Mesenchymal stem cell (in vitro differentiated cells and primary cell): ENCODE results near the gene RPS18.

Experiments
- DNase-seq: peaks from one replicate; pipeline ENCODE4 v3.0.0-alpha.2; 2013
- H2AFZ ChIP-seq: one replicate; pipeline ENCODE4 v1.6.1; 2013; ENCODE audit warnings: low read depth, mild to moderate bottlenecking, control low read depth, inconsistent platforms, low read length, moderate library complexity
- H2AK5ac ChIP-seq: 2 replicates; pipeline ENCODE4 v1.6.1; 2013; ENCODE audit warnings: low read length, moderate library complexity, mild to moderate bottlenecking, inconsistent platforms; ENCODE audit not compliant: severe bottlenecking
- H2BK120ac ChIP-seq: one replicate; pipeline ENCODE4 v1.6.1; 2013; ENCODE audit warnings: low read depth, mild to moderate bottlenecking, inconsistent platforms, low read length, moderate library complexity
- H2BK12ac ChIP-seq, 2 experiments: one replicate each; pipeline ENCODE4 v1.6.1; 2013; ENCODE audit warnings: inconsistent platforms in 2 of 2, low read length in 2 of 2, mild to moderate bottlenecking in 2 of 2, moderate library complexity in 2 of 2, control low read depth in 1 of 2
- H2BK15ac ChIP-seq: one replicate; pipeline ENCODE4 v1.6.1; 2013; ENCODE audit warnings: mild to moderate bottlenecking, low read depth, inconsistent platforms; ENCODE audit not compliant: poor library complexity, severe bottlenecking
- H2BK5ac ChIP-seq: 2 replicates; pipeline ENCODE4 v1.6.1; 2013; ENCODE audit warnings: low read depth, mild to moderate bottlenecking, low read length, control low read depth, inconsistent platforms; ENCODE audit not compliant: poor library complexity, severe bottlenecking
- H3K14ac ChIP-seq, 2 experiments: one replicate each; pipeline ENCODE4 v1.6.1; 2013; ENCODE audit warnings: inconsistent platforms in 2 of 2, low read length in 2 of 2, control low read depth in 1 of 2, mild to moderate bottlenecking in 1 of 2, moderate library complexity in 1 of 2
- H3K18ac ChIP-seq, 2 experiments: one replicate each; pipeline ENCODE4 v1.6.1; 2013; ENCODE audit warnings: inconsistent platforms in 2 of 2, low read length in 2 of 2, control low read depth in 1 of 2, low read depth in 1 of 2, mild to moderate bottlenecking in 1 of 2
- H3K23ac ChIP-seq, 2 experiments: one replicate each; pipeline ENCODE4 v1.6.1; 2013; ENCODE audit warnings: inconsistent platforms in 2 of 2, low read length in 2 of 2, mild to moderate bottlenecking in 2 of 2, moderate library complexity in 2 of 2, control low read depth in 1 of 2
- H3K27ac ChIP-seq: 2 replicates; pipeline ENCODE4 v1.5.1; 2013; ENCODE audit warnings: mild to moderate bottlenecking, moderate library complexity, low read length, control low read depth, inconsistent platforms; ENCODE audit not compliant: poor library complexity, severe bottlenecking
- H3K27me3 ChIP-seq, 2 experiments: 2 replicates each; pipeline versions ENCODE4 v1.6.1 to v1.7.0; 2013; ENCODE audit warnings: low read length in 2 of 2, mild to moderate bottlenecking in 2 of 2, moderate library complexity in 2 of 2, control low read depth in 1 of 2, inconsistent platforms in 1 of 2; ENCODE audit not compliant: control insufficient read depth in 1 of 2, insufficient read depth in 1 of 2
- H3K36me3 ChIP-seq, 2 experiments: 2 replicates each; pipeline versions ENCODE4 v1.6.1 to v1.7.0; 2013; ENCODE audit warnings: low read length in 2 of 2, control low read depth in 1 of 2, inconsistent platforms in 1 of 2, low read depth in 1 of 2, mild to moderate bottlenecking in 1 of 2; ENCODE audit not compliant: insufficient read depth in 2 of 2, control insufficient read depth in 1 of 2
- H3K4ac ChIP-seq, 2 experiments: one replicate each; pipeline ENCODE4 v1.6.1; 2013; ENCODE audit warnings: inconsistent platforms in 2 of 2, low read length in 2 of 2, mild to moderate bottlenecking in 2 of 2, moderate library complexity in 2 of 2, control low read depth in 1 of 2, low read depth in 1 of 2
- H3K4me1 ChIP-seq: 2 replicates; pipeline ENCODE4 v1.6.1; 2013; ENCODE audit warnings: low read depth, low read length, control low read depth; ENCODE audit not compliant: control insufficient read depth, insufficient read depth
- H3K4me2 ChIP-seq: 2 replicates; pipeline ENCODE4 v1.6.1; 2013; ENCODE audit warnings: low read length, mild to moderate bottlenecking, inconsistent platforms; ENCODE audit not compliant: poor library complexity, severe bottlenecking
- H3K4me3 ChIP-seq, 2 experiments: 2 replicates each; pipeline versions ENCODE4 v1.5.1 to v1.7.0; 2013; ENCODE audit warnings: low read length in 2 of 2, mild to moderate bottlenecking in 2 of 2, control low read depth in 1 of 2, low read depth in 1 of 2; ENCODE audit not compliant: insufficient read depth in 1 of 2
- H3K79me1 ChIP-seq: replicated peaks from 2 replicates; pipeline ENCODE4 v1.6.1; 2013; ENCODE audit warnings: mild to moderate bottlenecking, control low read depth, low read length, inconsistent platforms; ENCODE audit not compliant: poor library complexity, severe bottlenecking
- H3K9ac ChIP-seq: 2 replicates; pipeline ENCODE4 v1.7.0; 2013; ENCODE audit warnings: mild to moderate bottlenecking, low read length, moderate library complexity
- H3K9me3 ChIP-seq: 2 replicates; pipeline ENCODE4 v1.7.0; 2013; ENCODE audit warnings: mild to moderate bottlenecking, low read length; ENCODE audit not compliant: control insufficient read depth
- H4K8ac ChIP-seq: one replicate; pipeline ENCODE4 v1.6.1; 2013; ENCODE audit warnings: inconsistent platforms, mild to moderate bottlenecking, low read length, moderate library complexity
- H4K91ac ChIP-seq: one replicate; pipeline ENCODE4 v1.6.1; 2013; ENCODE audit warnings: mild to moderate bottlenecking, low read length, inconsistent platforms
- WGBS: methylation state at CpG from one replicate; pipeline ENCODE4 v1.1.7; 2013; ENCODE audit warnings: mixed read lengths; 5-methylcytosine and 5-hydroxymethylcytosine counted together

RPS18 gene

GRCh38 chr6:33301877-33302276, 30.0 kb downstream of the RPS18 start:
- WGBS, result 100% methylated on average over 1 of the region's 3 CpGs
- Histone ChIP-seq H3K9ac (peak overlapping the region; percentile 22), H2BK15ac (no peak overlapping the region)

GRCh38 chr6:33304216-33304615, 32.3 kb downstream of the RPS18 start:
- no peak overlapping the region for H2BK12ac ChIP-seq
- peaks cover 5% of the 10 kb centered on the region for H3K4me1 ChIP-seq
- H4K8ac ChIP-seq, result no peak overlapping the region
- no peak overlapping the region for H2BK15ac ChIP-seq
- no peak overlapping the region for H2BK120ac ChIP-seq
- H4K91ac ChIP-seq, result no peak overlapping the region
- no peaks in the 10 kb centered on the region for H3K27me3 ChIP-seq
- H3K14ac ChIP-seq, result no peak overlapping the region
- no peak for DNase-seq
- no peak overlapping the region for H3K23ac ChIP-seq
- no peak overlapping the region for H3K9ac ChIP-seq
- H2BK5ac ChIP-seq, result no peak overlapping the region
- no peak overlapping the region for H3K27ac ChIP-seq
- H3K4ac ChIP-seq, result no peak overlapping the region
- no peak overlapping the region for H2AK5ac ChIP-seq
- H3K18ac ChIP-seq, result no peak overlapping the region
- H3K36me3 ChIP-seq, result peaks cover 29 to 58% of the 10 kb centered on the region in 2 experiments
- H3K79me1 ChIP-seq, result peaks cover 23% of the 10 kb centered on the region
- H3K4me3 ChIP-seq, result no peak overlapping the region
- no peaks in the 10 kb centered on the region for H3K9me3 ChIP-seq
- 98% methylated on average over 16 of the region's 16 CpGs for WGBS
- H3K4me2 ChIP-seq, result no peak overlapping the region
- no peak overlapping the region for H2AFZ ChIP-seq

More at GRCh38 chr6:33301877-33302276, 30.0 kb downstream of the RPS18 start:
- H3K14ac ChIP-seq, result no peak overlapping the region
- H2BK12ac ChIP-seq, result no peak overlapping the region
- no peaks in the 10 kb centered on the region for H3K27me3 ChIP-seq
- H3K23ac ChIP-seq, result no peak overlapping the region
- no peak overlapping the region for H3K27ac ChIP-seq
- peaks cover 29% of the 10 kb centered on the region for H3K79me1 ChIP-seq
- no peaks in the 10 kb centered on the region for H3K9me3 ChIP-seq
- no peak for DNase-seq
- no peak overlapping the region for H4K91ac ChIP-seq
- no peak overlapping the region for H3K4me3 ChIP-seq
- H3K36me3 ChIP-seq, result peaks cover 26 to 46% of the 10 kb centered on the region in 2 experiments
- H3K18ac ChIP-seq, result no peak overlapping the region
- H2AFZ ChIP-seq, result no peak overlapping the region
- H2BK5ac ChIP-seq, result no peak overlapping the region
- H2BK120ac ChIP-seq, result no peak overlapping the region
- H2AK5ac ChIP-seq, result no peak overlapping the region
- no peak overlapping the region for H3K4ac ChIP-seq
- H3K4me1 ChIP-seq, result peaks cover 16% of the 10 kb centered on the region
- no peak overlapping the region for H4K8ac ChIP-seq
- no peak overlapping the region for H3K4me2 ChIP-seq

GRCh38 chr6:33305052-33305451, 33.2 kb downstream of the RPS18 start:
- H3K9me3 ChIP-seq, result no peaks in the 10 kb centered on the region
- 90% methylated on average over 8 of the region's 8 CpGs for WGBS

GRCh38 chr6:33306356-33306755, 34.5 kb downstream of the RPS18 start:
- Histone ChIP-seq H3K36me3 (peaks cover 35 to 65% of the 10 kb centered on the region in 2 experiments), H3K9ac (no peak overlapping the region), H3K23ac (no peak overlapping the region), H2BK15ac (no peak overlapping the region), H2BK12ac (no peak overlapping the region), H2AK5ac (no peak overlapping the region), H3K4me2 (no peak overlapping the region), H3K14ac (no peak overlapping the region), H3K79me1 (peaks cover 23% of the 10 kb centered on the region), H3K18ac (no peak overlapping the region), H3K4ac (no peak overlapping the region), H3K27me3 (no peaks in the 10 kb centered on the region), H3K4me1 (no peaks in the 10 kb centered on the region), H4K91ac (no peak overlapping the region), H4K8ac (no peak overlapping the region), H2BK5ac (no peak overlapping the region), H2AFZ (no peak overlapping the region), H3K27ac (no peak overlapping the region), H2BK120ac (no peak overlapping the region), H3K4me3 (no peak overlapping the region), H3K9me3 (no peaks in the 10 kb centered on the region)
- no peak for DNase-seq
- WGBS, result 81% methylated on average over 4 of the region's 4 CpGs

More at GRCh38 chr6:33305052-33305451, 33.2 kb downstream of the RPS18 start:
- H3K4me1 ChIP-seq, result peaks cover 2% of the 10 kb centered on the region
- no peak overlapping the region for H4K91ac ChIP-seq
- no peak overlapping the region for H3K23ac ChIP-seq
- no peak overlapping the region for H2BK12ac ChIP-seq
- H4K8ac ChIP-seq, result no peak overlapping the region
- peaks cover 23% of the 10 kb centered on the region for H3K79me1 ChIP-seq
- no peak overlapping the region for H3K4ac ChIP-seq
- H3K4me2 ChIP-seq, result no peak overlapping the region
- H3K14ac ChIP-seq, result no peak overlapping the region
- H2AK5ac ChIP-seq, result no peak overlapping the region
- no peaks in the 10 kb centered on the region for H3K27me3 ChIP-seq
- no peak overlapping the region for H3K27ac ChIP-seq
- no peak overlapping the region for H2AFZ ChIP-seq
- H3K4me3 ChIP-seq, result no peak overlapping the region
- DNase-seq, result no peak
- H2BK15ac ChIP-seq, result no peak overlapping the region
- H3K18ac ChIP-seq, result no peak overlapping the region
- peaks cover 29 to 61% of the 10 kb centered on the region in 2 experiments for H3K36me3 ChIP-seq
- H2BK5ac ChIP-seq, result no peak overlapping the region
- no peak overlapping the region for H2BK120ac ChIP-seq
- no peak overlapping the region for H3K9ac ChIP-seq
